Adipocyte (in vitro differentiated cells): ENCODE results near the gene GAS2L2.

ENCODE experiments used
- DNase-seq: peaks from one replicate; pipeline ENCODE4 v3.0.0-alpha.2; 2015; ENCODE audit warnings: low read depth
- H3K27me3 ChIP-seq: replicated peaks from 2 replicates; pipeline ENCODE4 v1.7.0; 2013; ENCODE audit warnings: mild to moderate bottlenecking, low read length, moderate library complexity; ENCODE audit not compliant: control insufficient read depth, insufficient read depth
- H3K36me3 ChIP-seq: 2 replicates; pipeline ENCODE4 v1.7.0; 2013; ENCODE audit warnings: low read length, mild to moderate bottlenecking, moderate library complexity; ENCODE audit not compliant: control insufficient read depth, insufficient read depth, severe bottlenecking
- H3K4me1 ChIP-seq: 2 replicates; pipeline ENCODE4 v1.7.0; 2013; ENCODE audit warnings: mild to moderate bottlenecking, low read length, moderate library complexity; ENCODE audit not compliant: control insufficient read depth, insufficient read depth
- H3K4me3 ChIP-seq: 2 replicates; pipeline ENCODE4 v1.7.0; 2013; ENCODE audit warnings: mild to moderate bottlenecking, low read length, moderate library complexity
- H3K9ac ChIP-seq: 2 replicates; pipeline ENCODE4 v1.7.0; 2013; ENCODE audit warnings: mild to moderate bottlenecking, low read length, moderate library complexity
- H3K9me3 ChIP-seq: 2 replicates; pipeline ENCODE4 v1.7.0; 2013; ENCODE audit warnings: mild to moderate bottlenecking, low read length, moderate library complexity; ENCODE audit not compliant: control insufficient read depth

Gene GAS2L2

DNA sequence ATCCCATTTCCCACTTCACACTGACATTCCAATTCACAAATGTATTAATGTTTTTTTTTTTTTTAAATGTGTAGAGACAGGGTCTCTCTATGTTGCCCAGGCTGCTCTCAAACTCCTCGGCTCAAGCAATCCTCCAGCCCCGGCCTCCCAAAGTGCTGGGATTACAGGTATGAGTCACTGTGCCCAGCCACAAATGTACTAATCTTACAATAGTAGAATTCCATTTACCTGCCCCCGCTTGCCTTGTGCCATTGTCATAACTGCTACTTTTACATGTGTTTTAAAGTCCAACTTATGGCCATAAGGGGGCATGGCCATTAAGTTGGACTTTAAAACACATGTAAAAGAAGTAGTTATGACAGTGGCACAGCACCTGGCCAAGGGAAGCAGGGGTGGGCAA lies 37.8 kb upstream of the GAS2L2 start:
- Histone ChIP-seq H3K9me3 (peaks cover 6% of the 10 kb centered on the region), H3K27me3 (peaks cover 39% of the 10 kb centered on the region), H3K36me3 (no peaks in the 10 kb centered on the region), H3K4me1 (peaks cover 54% of the 10 kb centered on the region), H3K9ac (no peak overlapping the region), H3K4me3 (no peak overlapping the region)
- no peak for DNase-seq

- H3K27me3 ChIP-seq, result peaks cover 31% of the 10 kb centered on the region
- peak; percentile 91 for DNase-seq
- peak overlapping the region; percentile 18 for H3K4me3 ChIP-seq
- H3K9me3 ChIP-seq, result peaks cover 6% of the 10 kb centered on the region
- H3K9ac ChIP-seq, result peak overlapping the region; percentile 54
- H3K36me3 ChIP-seq, result no peaks in the 10 kb centered on the region
- peaks cover 62% of the 10 kb centered on the region for H3K4me1 ChIP-seq
Measured at GRCh38 chr17:35788477-35789368, 35.7 kb upstream of the GAS2L2 start.

DNA sequence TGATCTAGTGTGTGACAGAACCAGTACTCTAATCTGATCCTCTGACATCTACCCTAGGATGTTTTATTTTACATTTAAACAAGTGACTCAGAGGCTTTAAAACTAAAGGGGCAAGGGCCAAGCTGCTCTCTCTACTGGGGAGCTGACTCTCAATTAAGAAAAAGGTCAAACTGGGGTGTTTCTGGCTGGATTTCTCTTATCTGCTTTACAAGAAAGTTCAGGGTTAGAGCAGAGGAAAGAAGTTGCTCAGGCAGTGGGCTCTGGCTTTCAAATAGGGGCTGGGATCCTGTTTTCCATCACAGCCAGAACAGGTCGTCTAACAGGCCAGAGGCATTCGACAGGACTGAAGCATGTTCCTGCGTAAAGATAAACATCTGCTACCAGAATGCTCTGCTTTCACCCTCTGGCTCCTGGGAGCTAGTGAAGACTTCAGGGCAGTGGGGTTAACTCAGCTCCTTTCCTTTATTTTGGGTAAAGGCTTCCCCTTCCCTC lies 33.9 kb upstream of the GAS2L2 start:
- H3K4me3 ChIP-seq, result no peak overlapping the region
- no peaks in the 10 kb centered on the region for H3K36me3 ChIP-seq
- DNase-seq, result peak; percentile 32
- H3K9ac ChIP-seq, result peak overlapping the region; percentile 1
- H3K4me1 ChIP-seq, result peaks cover 55% of the 10 kb centered on the region
- peaks cover under 1% of the 10 kb centered on the region for H3K9me3 ChIP-seq
- peaks cover 15% of the 10 kb centered on the region for H3K27me3 ChIP-seq

GRCh38 chr17:35784895-35785294 lies 31.9 kb upstream of the GAS2L2 start:
- H3K4me1 ChIP-seq, result peaks cover 53% of the 10 kb centered on the region
- H3K36me3 ChIP-seq, result no peaks in the 10 kb centered on the region
- no peak for DNase-seq
- no peak overlapping the region for H3K4me3 ChIP-seq
- no peaks in the 10 kb centered on the region for H3K9me3 ChIP-seq
- H3K27me3 ChIP-seq, result peaks cover 16% of the 10 kb centered on the region
- H3K9ac ChIP-seq, result no peak overlapping the region

DNA sequence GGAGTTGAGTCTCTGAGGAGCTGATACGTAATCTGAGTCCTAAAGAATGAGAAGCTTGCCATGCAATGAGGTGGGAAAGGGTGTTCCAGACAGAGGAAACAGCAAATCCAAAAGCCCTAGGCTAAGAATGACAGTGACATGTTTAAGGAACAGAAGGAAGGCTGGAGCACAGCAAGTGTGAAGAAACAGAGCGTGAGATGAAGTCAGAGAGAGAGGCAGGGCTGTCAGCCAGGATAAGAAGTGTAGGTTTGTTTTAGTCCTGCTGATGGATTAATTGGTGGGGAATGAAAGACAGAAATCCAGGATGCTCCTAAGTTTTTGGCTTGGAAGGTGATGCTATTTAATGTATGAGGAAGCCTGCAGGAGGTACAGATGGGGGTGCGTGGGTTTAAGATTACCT lies 27.9 kb upstream of the GAS2L2 start:
- no peak overlapping the region for H3K9ac ChIP-seq
- peaks cover 16% of the 10 kb centered on the region for H3K27me3 ChIP-seq
- peak; percentile 59 for DNase-seq
- peaks cover 48% of the 10 kb centered on the region for H3K4me1 ChIP-seq
- H3K36me3 ChIP-seq, result no peaks in the 10 kb centered on the region
- H3K4me3 ChIP-seq, result no peak overlapping the region
- H3K9me3 ChIP-seq, result no peaks in the 10 kb centered on the region

DNA sequence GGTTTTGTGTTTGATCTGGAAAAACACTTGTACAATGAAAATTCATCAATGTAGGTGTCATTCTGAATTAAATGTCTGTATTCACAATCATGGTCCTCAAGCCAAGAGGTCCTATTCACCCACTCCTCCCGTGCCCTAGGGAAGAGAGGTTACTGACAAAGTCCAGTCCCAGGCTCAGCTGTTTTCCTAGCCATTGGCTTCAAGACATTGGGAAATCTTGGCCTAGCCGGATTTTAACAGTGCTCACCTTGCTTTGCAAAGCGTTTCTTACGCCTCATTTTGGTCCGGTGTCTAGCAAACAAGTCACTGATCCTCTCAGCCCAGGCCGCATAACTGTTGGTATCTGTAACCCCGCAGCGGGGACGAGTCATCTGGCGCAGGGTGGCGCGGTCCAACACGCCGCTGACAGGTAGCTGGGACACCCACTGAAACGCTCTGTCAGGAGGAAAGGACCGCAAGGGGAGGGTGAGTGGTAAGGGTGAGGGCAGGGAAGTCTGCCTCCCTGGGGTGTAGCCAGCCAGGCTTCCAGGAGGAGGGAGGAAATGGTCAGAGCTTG lies 25.7 kb upstream of the GAS2L2 start:
- Histone ChIP-seq H3K4me3 (no peak overlapping the region), H3K9ac (peak overlapping the region; percentile 13), H3K27me3 (peaks cover 22% of the 10 kb centered on the region), H3K9me3 (no peaks in the 10 kb centered on the region), H3K36me3 (no peaks in the 10 kb centered on the region), H3K4me1 (peaks cover 53% of the 10 kb centered on the region)
- peak; percentile 49 for DNase-seq

DNA sequence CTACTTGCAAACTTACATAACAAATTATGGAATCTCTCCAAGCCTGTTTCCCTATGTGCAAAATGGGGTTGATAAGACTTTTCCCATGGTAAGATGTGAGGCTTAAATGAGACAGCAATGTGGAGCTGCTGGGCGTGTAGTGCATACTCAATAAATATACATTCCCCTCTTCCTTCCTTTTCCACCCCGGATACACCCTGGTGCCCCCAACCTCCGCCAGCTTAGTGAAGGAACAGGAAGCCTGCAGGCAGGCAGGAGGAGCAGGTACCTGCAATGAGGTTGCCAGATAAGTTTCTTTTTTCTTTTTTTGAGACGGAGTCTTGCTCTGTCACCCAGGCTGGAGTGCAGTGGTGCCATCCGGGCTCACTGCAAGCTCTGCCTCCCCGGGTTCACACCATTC lies 22.5 kb upstream of the GAS2L2 start:
- no peaks in the 10 kb centered on the region for H3K36me3 ChIP-seq
- no peak overlapping the region for H3K9ac ChIP-seq
- H3K4me3 ChIP-seq, result no peak overlapping the region
- no peak for DNase-seq
- H3K9me3 ChIP-seq, result no peaks in the 10 kb centered on the region
- peaks cover 55% of the 10 kb centered on the region for H3K4me1 ChIP-seq
- H3K27me3 ChIP-seq, result peaks cover 37% of the 10 kb centered on the region

GRCh38 chr17:35775039-35775438 lies 22.0 kb upstream of the GAS2L2 start:
- Histone ChIP-seq H3K36me3 (no peaks in the 10 kb centered on the region), H3K9me3 (no peaks in the 10 kb centered on the region), H3K4me1 (peaks cover 55% of the 10 kb centered on the region), H3K4me3 (no peak overlapping the region), H3K9ac (peak overlapping the region; percentile 77), H3K27me3 (peaks cover 42% of the 10 kb centered on the region)
- DNase-seq, result no peak

DNA sequence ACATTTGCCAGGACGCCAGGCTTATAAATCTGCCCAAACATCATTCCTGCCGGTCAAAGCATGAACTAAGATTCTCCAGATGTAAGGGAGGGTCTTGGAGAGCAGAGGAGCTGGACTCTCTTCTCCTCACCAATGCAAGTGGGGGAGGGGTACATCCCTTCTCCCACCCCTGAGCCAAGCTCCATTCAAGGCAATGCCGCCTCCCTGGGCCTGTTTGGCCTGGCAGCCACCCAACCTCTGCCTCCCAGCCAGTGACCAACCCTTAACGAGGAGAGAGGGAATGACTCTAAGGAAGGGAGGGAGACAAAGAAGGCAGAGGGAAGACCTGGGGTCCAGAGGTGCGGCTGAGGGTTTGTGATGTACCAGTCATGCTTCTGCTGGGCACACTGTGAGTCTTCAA lies 21.5 kb upstream of the GAS2L2 start:
- Histone ChIP-seq H3K4me3 (peak overlapping the region; percentile 43), H3K4me1 (peaks cover 54% of the 10 kb centered on the region), H3K36me3 (no peaks in the 10 kb centered on the region), H3K9me3 (no peaks in the 10 kb centered on the region), H3K9ac (peak overlapping the region; percentile 77), H3K27me3 (peaks cover 46% of the 10 kb centered on the region)
- peak; percentile 55 for DNase-seq

DNA sequence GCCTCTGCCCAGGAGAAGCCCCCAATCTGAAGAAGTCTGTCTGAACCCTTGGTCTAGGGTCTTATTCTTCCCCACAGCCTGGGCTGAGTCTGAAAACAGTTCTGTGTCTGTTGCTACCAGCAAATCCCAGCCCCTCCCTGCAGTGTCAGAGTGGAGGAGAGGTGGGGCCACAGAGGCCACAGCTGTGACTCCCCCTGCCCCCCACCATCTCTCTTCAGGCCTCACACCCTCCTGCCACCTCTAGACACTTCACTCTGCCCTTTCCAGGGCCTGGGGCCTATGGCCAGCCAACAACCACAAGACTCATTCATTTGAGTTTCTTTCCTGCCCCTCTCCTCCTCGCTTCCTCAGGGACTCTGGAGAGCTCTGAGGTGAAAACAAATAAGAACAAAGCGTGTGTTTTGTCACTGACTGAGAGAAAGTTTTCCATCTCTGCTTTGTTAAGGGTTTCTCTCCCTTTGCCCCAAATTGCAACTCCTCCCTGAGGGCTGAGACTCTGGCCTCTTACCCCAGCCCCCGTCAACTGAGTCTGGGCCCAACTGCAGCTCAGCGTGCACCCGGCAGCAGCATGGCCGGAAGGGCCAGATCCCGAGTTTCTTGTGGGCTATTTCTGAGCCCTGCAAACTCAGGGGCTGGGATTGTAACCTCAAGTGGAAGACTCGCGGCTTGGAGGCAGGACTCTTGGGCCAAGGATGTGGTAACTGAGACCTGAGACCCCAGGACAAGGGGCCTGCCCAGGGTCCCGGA lies 20.8 kb upstream of the GAS2L2 start:
- peak overlapping the region; percentile 77 for H3K9ac ChIP-seq
- H3K36me3 ChIP-seq, result no peaks in the 10 kb centered on the region
- peak overlapping the region; percentile 43 for H3K4me3 ChIP-seq
- no peaks in the 10 kb centered on the region for H3K9me3 ChIP-seq
- no peak for DNase-seq
- H3K4me1 ChIP-seq, result peaks cover 48% of the 10 kb centered on the region
- H3K27me3 ChIP-seq, result peaks cover 52% of the 10 kb centered on the region

DNA sequence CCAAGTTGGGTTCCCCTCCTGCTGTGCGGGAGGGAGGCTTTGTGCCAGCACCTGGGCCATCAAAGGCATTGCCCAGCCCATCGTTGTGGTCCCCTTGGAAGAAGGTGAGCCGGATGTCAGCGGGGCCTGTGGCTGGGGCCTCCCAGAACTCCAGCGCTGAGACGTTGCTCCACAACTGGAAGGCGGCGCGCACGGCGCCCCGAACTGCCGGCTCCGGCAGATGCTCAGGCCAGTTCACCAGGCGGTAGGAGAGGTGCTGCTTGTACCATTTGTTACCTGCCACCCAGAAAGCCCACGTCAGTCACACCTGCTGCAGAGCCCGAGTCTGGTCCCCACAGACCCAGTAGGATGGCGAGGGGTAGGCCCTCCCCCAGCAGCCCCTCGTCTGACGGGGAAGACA lies 20.1 kb upstream of the GAS2L2 start:
- Histone ChIP-seq H3K36me3 (no peaks in the 10 kb centered on the region), H3K27me3 (peaks cover 59% of the 10 kb centered on the region), H3K4me1 (peaks cover 41% of the 10 kb centered on the region), H3K9me3 (no peaks in the 10 kb centered on the region), H3K9ac (peak overlapping the region; percentile 77), H3K4me3 (no peak overlapping the region)
- no peak for DNase-seq
